GM12878 (cell line): Measurements from ENCODE around the gene RHBDD1. TPM values are rescaled to one million over a fixed set of nuclear protein-coding genes. Genes with fewer than 3 reads are reported as not detected.

ENCODE experiments used
- ATAC-seq: fragments of 200-7000 bp; cut with Tn5 transposase; 3 replicates; pipeline ENCODE4 v1.9.1; 2020; ENCODE audit warnings: mild to moderate bottlenecking, moderate library complexity
- BruUV-seq: library from RNA; stranded (reverse); fragments of 400-500 nt; replicated peaks from 2 replicates; lab custom pipeline; 2021; lab: Mats Ljungman, UMichigan
- CTCF ChIA-PET: fragments of 300-600 bp; sonication (Branson Sonifier 250); formaldehyde crosslinking; extraction: SDS; loops from one replicate; lab custom pipeline; 2021; ENCODE audit warnings: inconsistent platforms; lab: Yijun Ruan, JAX
- POLR2A ChIA-PET: fragments of 350-600 bp; formaldehyde crosslinking; extraction: SDS; loops from one replicate; lab custom pipeline; 2021; ENCODE audit warnings: inconsistent platforms; lab: Charles Lee
- RAD21 ChIA-PET: fragments of 300-600 bp; sonication (Branson Sonifier 250); formaldehyde crosslinking; loops from one replicate; lab custom pipeline; 2023; ENCODE audit warnings: antibody characterized with exemption; ENCODE audit not compliant: unreplicated experiment; lab: Charles Lee
- SMC1A ChIA-PET: fragments of 300-600 bp; sonication (Branson Sonifier 250); formaldehyde crosslinking; loops from one replicate; lab custom pipeline; 2023; ENCODE audit not compliant: unreplicated experiment, uncharacterized antibody; lab: Charles Lee
- DNase-seq: peaks from one replicate; pipeline ENCODE4 v3.0.0-alpha.2; 2011; ENCODE audit warnings: low read depth, low spot score
- FAIRE-seq: peaks from 3 replicates; lab custom pipeline; 2011; peaks lifted over from hg19 to GRCh38; lab: Jason Lieb, UNC
- H2AFZ ChIP-seq: 2 replicates; pipeline ENCODE4 v1.6.0; 2011; ENCODE audit warnings: low read depth, low read length, control low read depth; ENCODE audit not compliant: control insufficient read depth
- H3K27ac ChIP-seq: 2 replicates; pipeline ENCODE4 v1.5.1; 2011; ENCODE audit warnings: control low read depth; ENCODE audit not compliant: control insufficient read depth, insufficient read depth
- H3K27me3 ChIP-seq, 2 experiments: replicated peaks in 1 of 2; 2 replicates each; pipeline versions ENCODE4 v1.6.0 to v1.6.1; 2011; ENCODE audit warnings: low read length in 1 of 2; ENCODE audit not compliant: control insufficient read depth in 2 of 2, insufficient read depth in 2 of 2
- H3K36me3 ChIP-seq, 2 experiments: 2 replicates each; pipeline ENCODE4 v1.5.1; 2011; ENCODE audit warnings: low read length in 1 of 2; ENCODE audit not compliant: control insufficient read depth in 2 of 2, insufficient read depth in 2 of 2
- H3K4me1 ChIP-seq: 2 replicates; pipeline ENCODE4 v1.6.1; 2011; ENCODE audit warnings: mild to moderate bottlenecking, low read length, moderate library complexity, mixed read lengths; ENCODE audit not compliant: control insufficient read depth, insufficient read depth
- H3K4me2 ChIP-seq: 2 replicates; pipeline ENCODE4 v1.6.0; 2011; ENCODE audit warnings: control low read depth; ENCODE audit not compliant: control insufficient read depth, insufficient read depth
- H3K4me3 ChIP-seq: fragments of 200-600 bp; sonication (generic); 2 replicates; pipeline ENCODE4 v1.5.1; 2016
- H3K79me2 ChIP-seq: 2 replicates; pipeline ENCODE4 v1.6.0; 2011; ENCODE audit warnings: low read length; ENCODE audit not compliant: control insufficient read depth, insufficient read depth
- H3K9ac ChIP-seq: 2 replicates; pipeline ENCODE4 v1.8.0; 2011; ENCODE audit warnings: low read length, control low read depth, mixed read lengths; ENCODE audit not compliant: control insufficient read depth, insufficient read depth
- H3K9me3 ChIP-seq: replicated peaks from 3 replicates; pipeline ENCODE4 v1.5.1; 2011; ENCODE audit warnings: mild to moderate bottlenecking, low read length; ENCODE audit not compliant: control insufficient read depth, insufficient read depth
- H4K20me1 ChIP-seq: 2 replicates; pipeline ENCODE4 v1.6.0; 2011; ENCODE audit not compliant: control insufficient read depth, insufficient read depth
- ATF7 ChIP-seq: fragments of 450-650 bp; IDR thresholded peaks from 2 replicates; pipeline ENCODE4 v1.6.1; 2016; ENCODE audit warnings: low read depth, mild to moderate bottlenecking
- BACH1 ChIP-seq: fragments of 450-650 bp; IDR thresholded peaks from 2 replicates; pipeline ENCODE4 v1.6.1; 2017; ENCODE audit warnings: mild to moderate bottlenecking, borderline replicate concordance
- CEBPB ChIP-seq, 2 experiments: fragments of 150-350 bp in 1 of 2; IDR thresholded peaks; 2 replicates each; pipeline ENCODE4 v1.6.1; 2012 to 2014; ENCODE audit warnings: low read depth in 2 of 2, low read length in 2 of 2, borderline replicate concordance in 1 of 2, inconsistent platforms in 1 of 2
- MYB ChIP-seq: fragments of 150-350 bp; IDR thresholded peaks from 2 replicates; pipeline ENCODE4 v1.6.1; 2014; ENCODE audit warnings: mild to moderate bottlenecking, low read depth, low read length, borderline replicate concordance
- NKRF ChIP-seq: fragments of 450-650 bp; conservative IDR thresholded peaks from 2 replicates; pipeline ENCODE4 v1.6.1; 2017; ENCODE audit warnings: mild to moderate bottlenecking, moderate library complexity
- RUNX3 ChIP-seq: IDR thresholded peaks from 2 replicates; pipeline ENCODE4 v1.6.1; 2012; ENCODE audit warnings: low read length, inconsistent platforms
- WGBS: methylation state at CpG from one replicate; pipeline ENCODE4 v1.1.6; 2016; ENCODE audit warnings: low lambda C conversion rate; ENCODE audit not compliant: insufficient replicate concordance, insufficient coverage; ENCODE audit errors: missing lambda C conversion rate; 5-methylcytosine and 5-hydroxymethylcytosine counted together
- in situ Hi-C: fragments of 300-500 bp; cut with MboI; formaldehyde crosslinking; loops from 9 replicates; pipeline ENCODE4 v1.14.3; 2018; ENCODE audit warnings: mixed read lengths
- intact Hi-C: fragments of 100-400 bp; cut with micrococcal nuclease; formaldehyde crosslinking; loops from one replicate; pipeline ENCODE4 v1.14.2; 2022; ENCODE audit not compliant: unreplicated experiment
- polyA plus RNA-seq, 11 experiments: library from polyadenylated mRNA; depleted of rRNA in 4 of 11; unstranded in 6 of 11; stranded (reverse) in 5 of 11; fragments of >200 nt; fragmentation: Nextera tagmentation in 4 of 11; fragmentation: Illumina TruSeq in 1 of 11; extraction: Ambion mirVana in 4 of 11; extraction: Trizol in 1 of 11; gene quantifications; 1 replicate in 1 of 11; 2 replicates in 10 of 11; pipeline versions ENCODE4 v1.2.1 to v1.2.3, GENCODE V29; 2011 to 2016; ENCODE audit warnings: inconsistent platforms in 2 of 11, missing spikeins in 2 of 11, low read depth in 1 of 11
- total RNA-seq, 4 experiments: library from RNA; depleted of rRNA in 3 of 4; stranded (reverse); fragments of >200 nt in 3 of 4; fragmentation: Illumina TruSeq in 1 of 4; extraction: Trizol in 1 of 4; gene quantifications; 2 replicates each; pipeline versions ENCODE4 v1.2.1 to v1.2.3, GENCODE V29; 2013 to 2021
- TF ChIP-seq, protein P1 (sequence below): IDR thresholded peaks from 2 replicates; pipeline ENCODE4 v1.6.1; 2012; ENCODE audit warnings: low read depth, low read length, improper control_type of control experiment
- TF ChIP-seq, protein P2 (sequence below): fragments of 450-650 bp; IDR thresholded peaks from 2 replicates; pipeline ENCODE4 v1.6.1; 2017; ENCODE audit warnings: mild to moderate bottlenecking, moderate library complexity
- TF ChIP-seq, protein P3 (sequence below): fragments of 450-650 bp; IDR thresholded peaks from 2 replicates; pipeline ENCODE4 v1.6.1; 2016; ENCODE audit warnings: mild to moderate bottlenecking
- TF ChIP-seq, protein P4 (sequence below), 3 experiments: IDR thresholded peaks in 2 of 3; conservative IDR thresholded peaks in 1 of 3; 2 replicates each; pipeline ENCODE4 v1.5.1; 2011; ENCODE audit warnings: low read depth in 3 of 3, low read length in 3 of 3, mild to moderate bottlenecking in 3 of 3, control low read depth in 2 of 3, moderate library complexity in 2 of 3, inconsistent platforms in 1 of 3, mixed read lengths in 1 of 3; ENCODE audit not compliant: control insufficient read depth in 2 of 3, insufficient read depth in 1 of 3; ENCODE audit errors: extremely low read depth in 1 of 3

The RHBDD1 gene
- total and polyA plus RNA-seq, 10 of the 15 experiments (the other 5 are each of a cell fraction or from before 2014, with no cell fraction given) = 7.1 to 36.4 (median 14.7) TPM

GRCh38 chr2:226796012-226796839 is 39.6 kb upstream of the RHBDD1 start:
- Histone ChIP-seq H3K27ac (no peak overlapping the region), H4K20me1 (no peaks in the 10 kb centered on the region), H3K4me1 (peaks cover 9% of the 10 kb centered on the region), H2AFZ (no peak overlapping the region), H3K36me3 (no peaks in the 10 kb centered on the region), H3K79me2 (no peaks in the 10 kb centered on the region), H3K9me3 (no peaks in the 10 kb centered on the region), H3K4me2 (no peak overlapping the region), H3K27me3 (no peaks in the 10 kb centered on the region), H3K4me3 (no peak overlapping the region), H3K9ac (no peak overlapping the region)
- in situ Hi-C loops (loop anchor here (5.0 kb wide), 2 partner anchors 909 to 1129 kb away; no protein-coding TSS in a partner anchor), intact Hi-C loops (no loop called here)
- ATAC-seq = no peak
- CTCF ChIA-PET = interaction anchor here (1.2 kb wide), 1 partner anchor 582 kb away, joined by 3 read pairs; no protein-coding TSS in a partner anchor
- RAD21 ChIA-PET = interaction anchor here (1.3 kb wide), 1 partner anchor 581 kb away, joined by 4 read pairs; no protein-coding TSS in a partner anchor
- SMC1A ChIA-PET = no interaction called here
- no TSS peak for BruUV-seq
- 74% methylated on average over 25 of the region's 25 CpGs for WGBS
- DNase-seq = no peak
- POLR2A ChIA-PET = no interaction called here
- FAIRE-seq = no peak
- TF ChIP-seq, protein P1, sequence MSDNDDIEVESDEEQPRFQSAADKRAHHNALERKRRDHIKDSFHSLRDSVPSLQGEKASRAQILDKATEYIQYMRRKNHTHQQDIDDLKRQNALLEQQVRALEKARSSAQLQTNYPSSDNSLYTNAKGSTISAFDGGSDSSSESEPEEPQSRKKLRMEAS = no peak
- TF ChIP-seq BACH1 (no peak), CEBPB (IDR thresholded peaks at IDR 0.05; ENCODE audit: borderline replicate concordance in 1 of 2, low read depth in 2 of 2, low read length in 2 of 2) (no peak), NKRF (no peak), ATF7 (no peak), MYB (no peak), RUNX3 (no peak)
- TF ChIP-seq, protein P2, sequence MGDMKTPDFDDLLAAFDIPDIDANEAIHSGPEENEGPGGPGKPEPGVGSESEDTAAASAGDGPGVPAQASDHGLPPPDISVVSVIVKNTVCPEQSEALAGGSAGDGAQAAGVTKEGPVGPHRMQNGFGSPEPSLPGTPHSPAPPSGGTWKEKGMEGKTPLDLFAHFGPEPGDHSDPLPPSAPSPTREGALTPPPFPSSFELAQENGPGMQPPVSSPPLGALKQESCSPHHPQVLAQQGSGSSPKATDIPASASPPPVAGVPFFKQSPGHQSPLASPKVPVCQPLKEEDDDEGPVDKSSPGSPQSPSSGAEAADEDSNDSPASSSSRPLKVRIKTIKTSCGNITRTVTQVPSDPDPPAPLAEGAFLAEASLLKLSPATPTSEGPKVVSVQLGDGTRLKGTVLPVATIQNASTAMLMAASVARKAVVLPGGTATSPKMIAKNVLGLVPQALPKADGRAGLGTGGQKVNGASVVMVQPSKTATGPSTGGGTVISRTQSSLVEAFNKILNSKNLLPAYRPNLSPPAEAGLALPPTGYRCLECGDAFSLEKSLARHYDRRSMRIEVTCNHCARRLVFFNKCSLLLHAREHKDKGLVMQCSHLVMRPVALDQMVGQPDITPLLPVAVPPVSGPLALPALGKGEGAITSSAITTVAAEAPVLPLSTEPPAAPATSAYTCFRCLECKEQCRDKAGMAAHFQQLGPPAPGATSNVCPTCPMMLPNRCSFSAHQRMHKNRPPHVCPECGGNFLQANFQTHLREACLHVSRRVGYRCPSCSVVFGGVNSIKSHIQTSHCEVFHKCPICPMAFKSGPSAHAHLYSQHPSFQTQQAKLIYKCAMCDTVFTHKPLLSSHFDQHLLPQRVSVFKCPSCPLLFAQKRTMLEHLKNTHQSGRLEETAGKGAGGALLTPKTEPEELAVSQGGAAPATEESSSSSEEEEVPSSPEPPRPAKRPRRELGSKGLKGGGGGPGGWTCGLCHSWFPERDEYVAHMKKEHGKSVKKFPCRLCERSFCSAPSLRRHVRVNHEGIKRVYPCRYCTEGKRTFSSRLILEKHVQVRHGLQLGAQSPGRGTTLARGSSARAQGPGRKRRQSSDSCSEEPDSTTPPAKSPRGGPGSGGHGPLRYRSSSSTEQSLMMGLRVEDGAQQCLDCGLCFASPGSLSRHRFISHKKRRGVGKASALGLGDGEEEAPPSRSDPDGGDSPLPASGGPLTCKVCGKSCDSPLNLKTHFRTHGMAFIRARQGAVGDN = no peak
- TF ChIP-seq, protein P3, sequence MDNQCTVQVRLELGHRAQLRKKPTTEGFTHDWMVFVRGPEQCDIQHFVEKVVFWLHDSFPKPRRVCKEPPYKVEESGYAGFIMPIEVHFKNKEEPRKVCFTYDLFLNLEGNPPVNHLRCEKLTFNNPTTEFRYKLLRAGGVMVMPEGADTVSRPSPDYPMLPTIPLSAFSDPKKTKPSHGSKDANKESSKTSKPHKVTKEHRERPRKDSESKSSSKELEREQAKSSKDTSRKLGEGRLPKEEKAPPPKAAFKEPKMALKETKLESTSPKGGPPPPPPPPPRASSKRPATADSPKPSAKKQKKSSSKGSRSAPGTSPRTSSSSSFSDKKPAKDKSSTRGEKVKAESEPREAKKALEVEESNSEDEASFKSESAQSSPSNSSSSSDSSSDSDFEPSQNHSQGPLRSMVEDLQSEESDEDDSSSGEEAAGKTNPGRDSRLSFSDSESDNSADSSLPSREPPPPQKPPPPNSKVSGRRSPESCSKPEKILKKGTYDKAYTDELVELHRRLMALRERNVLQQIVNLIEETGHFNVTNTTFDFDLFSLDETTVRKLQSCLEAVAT = no peak
- TF ChIP-seq, protein P4, sequence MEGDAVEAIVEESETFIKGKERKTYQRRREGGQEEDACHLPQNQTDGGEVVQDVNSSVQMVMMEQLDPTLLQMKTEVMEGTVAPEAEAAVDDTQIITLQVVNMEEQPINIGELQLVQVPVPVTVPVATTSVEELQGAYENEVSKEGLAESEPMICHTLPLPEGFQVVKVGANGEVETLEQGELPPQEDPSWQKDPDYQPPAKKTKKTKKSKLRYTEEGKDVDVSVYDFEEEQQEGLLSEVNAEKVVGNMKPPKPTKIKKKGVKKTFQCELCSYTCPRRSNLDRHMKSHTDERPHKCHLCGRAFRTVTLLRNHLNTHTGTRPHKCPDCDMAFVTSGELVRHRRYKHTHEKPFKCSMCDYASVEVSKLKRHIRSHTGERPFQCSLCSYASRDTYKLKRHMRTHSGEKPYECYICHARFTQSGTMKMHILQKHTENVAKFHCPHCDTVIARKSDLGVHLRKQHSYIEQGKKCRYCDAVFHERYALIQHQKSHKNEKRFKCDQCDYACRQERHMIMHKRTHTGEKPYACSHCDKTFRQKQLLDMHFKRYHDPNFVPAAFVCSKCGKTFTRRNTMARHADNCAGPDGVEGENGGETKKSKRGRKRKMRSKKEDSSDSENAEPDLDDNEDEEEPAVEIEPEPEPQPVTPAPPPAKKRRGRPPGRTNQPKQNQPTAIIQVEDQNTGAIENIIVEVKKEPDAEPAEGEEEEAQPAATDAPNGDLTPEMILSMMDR (IDR thresholded peaks at IDR 0.05 in 2 of 3, conservative IDR thresholded peaks at IDR 0.05 in 1 of 3; ENCODE audit: control insufficient read depth in 2 of 3, extremely low read depth in 1 of 3, insufficient read depth in 1 of 3, low read depth in 3 of 3, low read length in 3 of 3) = no peak
